Activated CD8-positive, alpha-beta T cell treated with anti-CD3 and anti-CD28 coated beads, Interleukin-2, amount 10 ng/mL, durations not matched to agents 7 days and 5 days (primary cell): Measurements from ENCODE around the gene CHTF18. TPM values are rescaled to one million over a fixed set of nuclear protein-coding genes. Genes with fewer than 3 reads are reported as not detected.

ENCODE experiments used
- ATAC-seq: fragments of 150-1000 bp; cut with Tn5 transposase; one replicate; pipeline ENCODE4 v1.10.0; 2021; ENCODE audit warnings: moderate library complexity
- CTCF ChIA-PET: fragments of 350-600 bp; sonication (Branson Sonifier 250); formaldehyde crosslinking; loops from one replicate; lab custom pipeline; 2021; ENCODE audit warnings: antibody characterized with exemption; lab: Charles Lee
- POLR2A ChIA-PET: fragments of 350-600 bp; sonication (Branson Sonifier 250); formaldehyde crosslinking; loops from one replicate; lab custom pipeline; 2021; ENCODE audit warnings: antibody characterized with exemption; lab: Charles Lee
- DNase-seq: peaks from one replicate; pipeline ENCODE4 v3.0.0-alpha.2; 2020
- H3K27ac Mint-ChIP-seq: one replicate; pipeline ENCODE4 v1.8.0; 2021; ENCODE audit warnings: mild to moderate bottlenecking, mixed read lengths
- H3K27me3 Mint-ChIP-seq: one replicate; pipeline ENCODE4 v1.8.0; 2021; ENCODE audit warnings: low read depth, mixed read lengths
- H3K36me3 Mint-ChIP-seq: one replicate; pipeline ENCODE4 v1.8.0; 2021; ENCODE audit warnings: low read depth, mixed read lengths
- H3K4me1 Mint-ChIP-seq: one replicate; pipeline ENCODE4 v1.8.0; 2021; ENCODE audit warnings: low read depth, mixed read lengths
- H3K4me3 Mint-ChIP-seq: one replicate; pipeline ENCODE4 v1.8.0; 2021; ENCODE audit warnings: mild to moderate bottlenecking, mixed read lengths
- H3K9me3 Mint-ChIP-seq: one replicate; pipeline ENCODE4 v1.8.0; 2022; ENCODE audit warnings: mixed read lengths; ENCODE audit not compliant: insufficient read depth
- microRNA-seq: library from miRNA; unstranded; fragments of <30 nt; microRNA quantifications from one replicate; pipeline ENCODE4 v1.2.0, GENCODE V29; 2022
- total RNA-seq, 2 experiments: library from RNA; stranded (reverse); gene quantifications; one replicate each; pipeline ENCODE4 v1.2.3, GENCODE V29; 2021

CHTF18 gene
- total RNA-seq, 2 experiments from 2014 or later: 102 to 126 TPM

GRCh38 chr16:841455-842060, 53.1 kb downstream of the CHTF18 start:
- Mint-ChIP-seq H3K36me3 (no peaks in the 10 kb centered on the region), H3K4me3 (no peak overlapping the region), H3K27me3 (no peaks in the 10 kb centered on the region), H3K27ac (no peak overlapping the region), H3K4me1 (no peaks in the 10 kb centered on the region), H3K9me3 (peaks cover under 1% of the 10 kb centered on the region)
- ChIA-PET CTCF (no interaction called here), POLR2A (no interaction called here)
- no peak for ATAC-seq
- no peak for DNase-seq

- ATAC-seq: peak; percentile 63
These were observed 53.6 kb downstream of the CHTF18 start for GRCh38 chr16:842061-842476.

GRCh38 chr16:842711-843560, 54.5 kb downstream of the CHTF18 start:
- CTCF ChIA-PET: no interaction called here
- Mint-ChIP-seq H3K36me3 (peaks cover 2% of the 10 kb centered on the region), H3K4me1 (no peaks in the 10 kb centered on the region), H3K4me3 (no peak overlapping the region), H3K27ac (no peak overlapping the region), H3K9me3 (no peaks in the 10 kb centered on the region), H3K27me3 (no peaks in the 10 kb centered on the region)
- POLR2A ChIA-PET: no interaction called here
- ATAC-seq (no peak), DNase-seq (no peak)

More at GRCh38 chr16:842061-842476, 53.6 kb downstream of the CHTF18 start:
- no peaks in the 10 kb centered on the region for H3K4me1 Mint-ChIP-seq
- H3K36me3 Mint-ChIP-seq: no peaks in the 10 kb centered on the region
- peak overlapping the region; percentile 43 for H3K27ac Mint-ChIP-seq
- H3K4me3 Mint-ChIP-seq: no peak overlapping the region
- DNase-seq: peak; percentile 30
- H3K27me3 Mint-ChIP-seq: no peaks in the 10 kb centered on the region
- ChIA-PET POLR2A (no interaction called here), CTCF (no interaction called here)
- H3K9me3 Mint-ChIP-seq: no peaks in the 10 kb centered on the region

- Mint-ChIP-seq H3K9me3 (no peaks in the 10 kb centered on the region), H3K36me3 (peaks cover 2% of the 10 kb centered on the region), H3K27me3 (no peaks in the 10 kb centered on the region), H3K27ac (no peak overlapping the region), H3K4me3 (no peak overlapping the region), H3K4me1 (no peaks in the 10 kb centered on the region)
- ATAC-seq (no peak), DNase-seq (no peak)
- POLR2A ChIA-PET: no interaction called here
- CTCF ChIA-PET: no interaction called here
These were observed 55.4 kb downstream of the CHTF18 start for GRCh38 chr16:843771-844170.

- no peak for ATAC-seq
- POLR2A ChIA-PET: no interaction called here
- Mint-ChIP-seq H3K27me3 (no peaks in the 10 kb centered on the region), H3K4me1 (no peaks in the 10 kb centered on the region), H3K9me3 (peaks cover 1% of the 10 kb centered on the region), H3K4me3 (no peak overlapping the region), H3K27ac (no peak overlapping the region), H3K36me3 (peaks cover 2% of the 10 kb centered on the region)
- CTCF ChIA-PET: no interaction called here
- DNase-seq: no peak
These were observed 56.4 kb downstream of the CHTF18 start for GRCh38 chr16:844638-845350.

- H3K27ac Mint-ChIP-seq: no peak overlapping the region
- peaks cover 5% of the 10 kb centered on the region for H3K36me3 Mint-ChIP-seq
- CTCF ChIA-PET: no interaction called here
- DNase-seq (no peak), ATAC-seq (no peak)
- peaks cover 7% of the 10 kb centered on the region for H3K9me3 Mint-ChIP-seq
- no peak overlapping the region for H3K4me3 Mint-ChIP-seq
- H3K4me1 Mint-ChIP-seq: no peaks in the 10 kb centered on the region
- H3K27me3 Mint-ChIP-seq: no peaks in the 10 kb centered on the region
- POLR2A ChIA-PET: interaction anchor here (0.7 kb wide), 1 partner anchor 379 kb away, joined by 3 read pairs; no protein-coding TSS in a partner anchor
These were observed 56.9 kb downstream of the CHTF18 start for GRCh38 chr16:845351-845745.

GRCh38 chr16:847151-847550, 58.7 kb downstream of the CHTF18 start:
- Mint-ChIP-seq H3K36me3 (peaks cover 7% of the 10 kb centered on the region), H3K27me3 (no peaks in the 10 kb centered on the region)

More at GRCh38 chr16:847151-847550, 58.7 kb downstream of the CHTF18 start:
- Mint-ChIP-seq H3K4me1 (no peaks in the 10 kb centered on the region), H3K27ac (no peak overlapping the region), H3K4me3 (no peak overlapping the region), H3K9me3 (peaks cover 12% of the 10 kb centered on the region)
- ChIA-PET POLR2A (no interaction called here), CTCF (no interaction called here)
- DNase-seq (no peak), ATAC-seq (no peak)

Small RNA genes lying within 50 kb of the gene (microRNA-seq; reads per million reads assigned to microRNA genes)
- not detected for gene MIR662

Other genes with a start within 250 kb of the CHTF18 start
- gene PRR35, start 228.2 kb upstream of the CHTF18 start, total RNA-seq: not detected
- gene NHLRC4, start 221.6 kb upstream of the CHTF18 start, total RNA-seq: 1 to 10 TPM; 1.6 TPM
- gene PIGQ, start 218.7 kb upstream of the CHTF18 start, total RNA-seq: 10 to 100 TPM; 41.2 to 43.0 TPM
- gene RAB40C, start 198.6 kb upstream of the CHTF18 start, total RNA-seq: 10 to 100 TPM; 13.1 to 15.0 TPM
- under 1 TPM; 0.47 to 0.68 TPM for gene WFIKKN1, start 157.6 kb upstream of the CHTF18 start, total RNA-seq
- gene METTL26, start 152.3 kb upstream of the CHTF18 start, total RNA-seq: 10 to 100 TPM; 89.0 to 94.0 TPM
- 10 to 100 TPM; 40.6 to 40.9 TPM for gene MCRIP2, start 146.8 kb upstream of the CHTF18 start, total RNA-seq
- gene WDR90, start 139.3 kb upstream of the CHTF18 start, total RNA-seq: 100 to 1,000 TPM in 1 of 2 experiments, 10 to 100 TPM in 1; 96.8 to 106 TPM
- gene RHOT2, start 120.5 kb upstream of the CHTF18 start, total RNA-seq: 100 to 1,000 TPM; 135 to 139 TPM
- 1 to 10 TPM; 1.4 to 1.9 TPM for gene RHBDL1, start 112.9 kb upstream of the CHTF18 start, total RNA-seq
- 10 to 100 TPM; 80.4 to 86.4 TPM for gene STUB1, start 108.2 kb upstream of the CHTF18 start, total RNA-seq
- gene JMJD8, start 104.3 kb upstream of the CHTF18 start, total RNA-seq: 10 to 100 TPM; 36.1 to 39.0 TPM
- gene WDR24, start 98.2 kb upstream of the CHTF18 start, total RNA-seq: 10 to 100 TPM; 16.9 to 19.4 TPM
- gene FBXL16, start 82.8 kb upstream of the CHTF18 start, total RNA-seq: 1 to 10 TPM; 5.9 to 7.3 TPM
- 10 to 100 TPM in 1 of 2 experiments, 1 to 10 TPM in 1; 8.1 to 10.6 TPM for gene METRN, start 73.5 kb upstream of the CHTF18 start, total RNA-seq
- gene ANTKMT, start 67.5 kb upstream of the CHTF18 start, total RNA-seq: 10 to 100 TPM; 12.3 to 14.2 TPM
- 1 to 10 TPM; 3.9 TPM for gene CCDC78, start 62.2 kb upstream of the CHTF18 start, total RNA-seq
- gene HAGHL, start 61.5 kb upstream of the CHTF18 start, total RNA-seq: 10 to 100 TPM in 1 of 2 experiments, 1 to 10 TPM in 1; 8.4 to 11.2 TPM
- gene CIAO3, start 47.6 kb upstream of the CHTF18 start, total RNA-seq: 10 to 100 TPM; 24.9 to 32.4 TPM
- gene MSLN, start 27.9 kb upstream of the CHTF18 start, total RNA-seq: not detected
- gene RPUSD1, start 239 bp upstream of the CHTF18 start, total RNA-seq: 10 to 100 TPM; 25.9 to 30.1 TPM
- gene GNG13, start 12.1 kb downstream of the CHTF18 start, total RNA-seq: not detected
- gene LMF1, start 182.4 kb downstream of the CHTF18 start, total RNA-seq: 10 to 100 TPM; 14.3 to 17.4 TPM
- not detected for gene SOX8, start 193.2 kb downstream of the CHTF18 start, total RNA-seq